GM21619 (cell line): ENCODE data around the gene SNORC.

ENCODE experiments used
- ATAC-seq: cut with Tn5 transposase; IDR thresholded peaks from one replicate; pipeline ENCODE4 v1.9.1; 2021; ENCODE audit not compliant: unreplicated experiment

Gene SNORC

GRCh38 chr2:232882085-232882484, 12.0 kb downstream of the SNORC start:
- ATAC-seq = no peak

- ATAC-seq = no peak
Measured at GRCh38 chr2:232882505-232883115, 12.5 kb downstream of the SNORC start.

GRCh38 chr2:232883116-232883721, 13.2 kb downstream of the SNORC start:
- no peak for ATAC-seq

DNA sequence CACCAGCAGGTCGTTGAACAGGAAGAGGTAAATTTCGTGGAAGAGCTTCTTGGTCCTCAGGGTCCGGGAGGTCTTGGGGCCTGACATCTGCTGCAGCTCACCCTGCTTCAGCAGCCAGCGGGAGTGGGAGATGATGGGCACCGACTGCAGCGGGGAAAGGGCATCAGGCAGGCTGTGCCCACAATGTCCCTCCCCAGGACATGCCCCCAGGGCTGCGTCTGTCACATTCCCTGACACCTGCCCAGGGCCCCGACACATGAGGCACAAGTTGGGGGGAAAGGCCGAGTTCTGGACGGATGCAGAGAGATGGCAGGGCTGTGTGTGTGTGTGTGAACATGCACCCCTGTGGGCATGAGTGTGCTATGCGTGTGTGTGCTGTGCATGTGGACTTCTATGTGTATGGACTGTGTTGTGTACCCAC, 13.9 kb downstream of the SNORC start:
- no peak for ATAC-seq

- ATAC-seq = no peak
Measured at GRCh38 chr2:232884549-232885263, 14.6 kb downstream of the SNORC start.

DNA sequence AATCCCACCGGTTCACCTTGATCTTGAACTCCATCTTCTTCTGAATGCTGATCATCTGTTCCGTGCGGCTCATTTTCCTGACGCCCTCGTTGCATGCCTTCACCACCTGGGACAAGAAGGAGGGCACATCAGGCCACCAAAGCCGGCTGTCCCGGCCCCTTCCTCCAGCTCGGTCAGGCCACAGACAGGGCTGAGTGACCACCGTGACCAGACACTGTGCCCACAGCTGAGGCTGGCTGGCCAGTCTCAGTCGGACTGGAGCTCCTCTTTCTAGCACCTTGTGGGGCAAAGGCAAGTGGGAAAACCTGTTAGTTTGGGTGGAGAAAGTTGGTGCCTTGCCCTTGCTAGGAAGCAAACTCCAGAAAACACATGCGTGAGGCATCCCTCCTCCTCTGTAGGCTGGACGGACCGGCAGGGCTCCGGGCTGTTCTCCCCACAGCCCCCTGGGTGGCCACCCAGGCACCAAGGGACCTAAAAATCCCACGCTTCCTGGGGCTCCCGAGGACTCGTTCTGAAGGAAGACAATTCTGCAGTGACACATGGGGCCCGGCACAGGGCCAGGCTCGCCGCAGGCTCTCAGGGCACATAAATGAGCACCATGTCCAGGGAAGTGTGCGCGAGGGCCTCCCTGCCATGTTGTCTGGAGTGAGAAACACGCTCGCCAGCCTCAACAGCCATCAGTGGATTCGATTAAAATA, 15.3 kb downstream of the SNORC start:
- no peak for ATAC-seq

DNA sequence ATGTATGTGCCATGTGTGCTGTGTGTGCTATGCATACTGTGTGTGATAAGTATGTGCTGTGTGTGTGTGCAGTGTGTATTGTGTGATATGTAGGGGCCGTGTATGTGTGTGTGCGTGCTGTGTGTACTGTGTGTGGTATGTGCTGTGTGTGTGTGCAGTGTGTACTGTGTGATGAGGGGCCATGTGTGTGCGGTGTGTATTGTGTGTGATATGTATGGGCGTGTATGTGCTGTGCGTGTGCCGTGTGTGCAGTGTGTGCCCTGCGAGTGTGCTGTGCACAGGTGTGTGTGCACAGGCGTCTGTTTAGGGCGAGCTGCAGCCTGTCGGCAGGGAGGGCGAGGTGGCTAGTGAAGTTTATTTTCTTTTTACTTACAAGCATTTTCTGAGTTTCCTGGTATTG, 16.1 kb downstream of the SNORC start:
- no peak for ATAC-seq

GRCh38 chr2:232886632-232887031, 16.6 kb downstream of the SNORC start:
- ATAC-seq = no peak

- ATAC-seq = no peak
Measured at GRCh38 chr2:232887171-232887850, 17.2 kb downstream of the SNORC start.

DNA sequence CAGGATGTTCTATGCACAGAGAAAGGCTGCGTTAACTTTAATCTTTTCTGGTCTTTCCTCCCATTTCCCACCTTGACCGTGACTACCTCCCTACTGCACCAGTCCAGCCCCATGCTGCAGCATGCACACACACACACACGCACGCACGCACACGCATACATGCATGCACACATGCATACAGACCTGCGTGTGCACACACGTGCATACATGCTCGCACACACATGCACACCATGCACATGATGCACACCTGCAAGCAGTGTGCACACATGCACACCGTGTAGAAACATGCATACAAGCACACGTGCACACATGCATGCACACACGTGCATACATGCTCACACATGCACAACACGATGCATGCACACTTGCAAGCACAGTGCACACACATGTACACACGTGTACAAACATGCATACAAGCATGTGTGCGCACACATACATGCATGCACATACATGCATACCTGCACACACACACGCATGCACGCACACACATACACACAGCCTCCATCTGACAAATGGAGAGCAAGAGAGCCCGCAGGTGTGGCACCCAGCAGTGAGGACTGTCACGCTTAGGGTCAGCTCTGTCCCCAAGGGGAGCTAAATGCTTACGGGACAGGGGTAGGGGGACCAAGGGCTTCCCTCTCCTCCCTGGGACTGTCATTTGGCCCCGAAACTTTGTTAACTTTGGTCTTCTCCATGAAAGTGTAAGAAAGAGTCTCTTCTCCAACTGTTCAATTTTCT, 18.2 kb downstream of the SNORC start:
- ATAC-seq = no peak

GRCh38 chr2:232888839-232889529, 18.9 kb downstream of the SNORC start:
- no peak for ATAC-seq

GRCh38 chr2:232889876-232890401, 19.9 kb downstream of the SNORC start:
- no peak for ATAC-seq

DNA sequence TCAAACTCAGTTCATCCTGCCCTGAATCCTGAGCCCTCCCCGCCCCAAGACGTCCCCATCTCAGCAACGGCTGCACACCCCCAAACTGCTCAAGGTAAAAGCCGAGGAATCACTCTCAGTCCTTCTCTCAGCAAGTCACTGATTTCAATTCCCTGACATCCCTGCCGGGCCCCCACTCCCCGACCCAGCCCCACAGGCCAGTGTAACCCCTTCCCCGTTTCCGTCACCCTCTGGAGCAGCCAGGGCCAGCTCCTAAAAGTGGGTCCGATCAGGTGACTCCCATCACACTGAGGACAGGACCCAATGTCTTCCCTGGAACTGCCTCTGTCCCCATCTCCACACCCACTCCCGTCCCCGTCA, 20.5 kb downstream of the SNORC start:
- no peak for ATAC-seq

GRCh38 chr2:232890896-232891601, 21.0 kb downstream of the SNORC start:
- no peak for ATAC-seq

DNA sequence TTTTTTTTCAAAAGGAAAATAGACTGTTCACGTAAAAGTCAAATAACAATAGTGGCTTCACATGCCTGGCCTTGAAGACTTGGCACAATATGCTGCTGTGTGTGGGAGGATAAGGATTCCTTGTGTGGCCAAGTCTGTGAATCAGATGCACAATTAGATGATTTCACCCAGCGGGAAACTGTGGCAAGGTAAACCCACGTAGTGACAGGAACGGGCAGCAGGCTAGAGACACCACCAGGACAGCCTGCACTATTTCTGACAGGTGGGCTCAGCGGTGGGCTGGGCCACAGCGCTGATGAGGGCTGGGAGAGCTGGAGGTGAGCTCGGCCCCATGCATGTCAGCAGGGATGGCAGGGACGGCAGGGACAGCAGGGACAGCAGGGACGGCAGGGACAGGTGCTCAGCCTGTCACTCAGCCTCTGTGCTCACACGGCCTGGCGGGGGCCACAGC, 21.6 kb downstream of the SNORC start:
- no peak for ATAC-seq

DNA sequence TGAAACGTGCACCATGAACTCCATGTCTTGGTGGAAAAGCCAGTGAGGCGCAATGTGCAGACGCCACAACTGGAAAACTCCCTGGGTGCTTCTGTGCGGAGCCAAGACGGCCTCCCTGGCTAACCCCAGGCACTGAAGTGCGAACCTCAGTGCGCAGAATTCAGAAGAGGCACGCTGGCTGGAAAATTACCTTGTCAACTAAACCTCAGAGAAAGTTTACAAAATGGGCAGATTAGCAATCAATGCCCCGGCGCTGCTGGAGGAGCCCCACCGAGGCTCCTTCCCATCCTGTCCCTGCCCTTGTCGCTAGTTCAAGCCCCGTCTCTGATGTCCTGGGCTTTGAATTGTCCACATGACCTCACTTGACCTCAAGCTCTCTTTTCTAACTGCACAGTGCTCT, 22.2 kb downstream of the SNORC start:
- ATAC-seq = no peak

- no peak for ATAC-seq
Measured at GRCh38 chr2:232892843-232893242, 22.8 kb downstream of the SNORC start.

DNA sequence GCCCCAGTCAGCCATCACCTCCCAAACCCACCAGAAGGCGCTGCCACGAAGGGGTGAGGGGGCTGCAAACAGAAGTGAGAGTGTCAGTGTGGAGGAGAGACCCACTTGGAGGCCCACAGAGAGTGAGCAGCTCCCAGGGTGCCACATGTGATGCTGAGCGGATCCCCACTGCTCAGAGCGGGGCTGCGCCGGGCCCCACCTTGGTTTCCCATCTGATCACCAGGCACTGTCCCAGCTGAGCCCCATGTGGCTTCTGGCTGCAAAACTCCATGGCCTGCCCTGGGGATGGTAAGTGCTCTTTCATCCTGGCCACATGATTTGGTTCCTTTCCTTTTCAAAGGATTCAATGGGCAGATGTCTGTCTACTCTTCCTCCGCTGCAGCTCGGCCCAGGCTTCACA, 23.8 kb downstream of the SNORC start:
- no peak for ATAC-seq

DNA sequence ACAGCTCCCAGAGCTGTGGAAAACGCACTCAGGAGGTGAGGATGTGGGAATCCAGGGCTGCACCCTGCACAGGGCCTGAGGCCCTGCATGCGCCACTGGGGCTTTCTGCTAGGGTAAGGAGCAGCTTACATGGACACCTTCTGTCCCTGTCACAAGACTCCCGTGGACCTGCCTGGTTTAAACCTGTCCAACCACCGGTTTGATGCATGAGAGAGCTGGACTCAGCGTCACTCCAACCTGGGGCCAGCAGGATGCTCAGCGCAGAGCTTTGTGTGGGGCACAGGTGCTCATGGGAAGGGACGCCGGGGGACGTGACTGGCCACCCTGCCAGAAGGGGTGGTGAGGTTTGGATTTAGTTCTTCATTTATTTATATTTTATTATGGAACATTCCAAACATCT, 24.2 kb downstream of the SNORC start:
- no peak for ATAC-seq
